NCI-H146 treated with DMSO at 0.1 percent for 48 hours (cell line): ENCODE data around the gene CSF1R.

ENCODE experiments used
- DNase-seq: peaks from one replicate; lab custom pipeline; 2025; ENCODE audit not compliant: unreplicated experiment; lab: John Stamatoyannopoulos, UW

CSF1R gene

GRCh38 chr5:150085950-150086715 lies at the start of gene CSF1R:
Gene CSF1R (minus strand): TSS chr5:150086554. CDS start chr5:150086427, 127 bp downstream.
- no peak for DNase-seq

GRCh38 chr5:150135557-150136304 lies 49.4 kb upstream of the CSF1R start:
- DNase-seq = no peak

- DNase-seq = no peak
Measured at GRCh38 chr5:150134198-150134588, 47.8 kb upstream of the CSF1R start.

GRCh38 chr5:150133581-150134197 lies 47.3 kb upstream of the CSF1R start:
- no peak for DNase-seq

- DNase-seq = no peak
Measured at GRCh38 chr5:150132740-150133139, 46.4 kb upstream of the CSF1R start.

- no peak for DNase-seq
Measured at GRCh38 chr5:150131978-150132694, 45.8 kb upstream of the CSF1R start.

- no peak for DNase-seq
Measured at GRCh38 chr5:150131461-150131860, 45.1 kb upstream of the CSF1R start.

GRCh38 chr5:150130493-150130922 lies 44.2 kb upstream of the CSF1R start:
- DNase-seq = no peak

- DNase-seq = no peak
Measured at GRCh38 chr5:150129813-150130492, 43.6 kb upstream of the CSF1R start.

- DNase-seq = no peak
Measured at GRCh38 chr5:150129454-150129812, 43.1 kb upstream of the CSF1R start.

- no peak for DNase-seq
Measured at GRCh38 chr5:150126921-150127265, 40.5 kb upstream of the CSF1R start.

- DNase-seq = no peak
Measured at GRCh38 chr5:150126199-150126920, 40.0 kb upstream of the CSF1R start.

- no peak for DNase-seq
Measured at GRCh38 chr5:150125334-150125733, 39.0 kb upstream of the CSF1R start.

GRCh38 chr5:150124596-150124995 lies 38.2 kb upstream of the CSF1R start:
- no peak for DNase-seq

- no peak for DNase-seq
Measured at GRCh38 chr5:150124111-150124557, 37.8 kb upstream of the CSF1R start.

- DNase-seq = no peak
Measured at GRCh38 chr5:150123542-150123941, 37.2 kb upstream of the CSF1R start.

GRCh38 chr5:150122536-150123481 lies 36.5 kb upstream of the CSF1R start:
- DNase-seq = no peak

GRCh38 chr5:150122158-150122510 lies 35.8 kb upstream of the CSF1R start:
- DNase-seq = no peak
